Activated T-helper 17 cell treated with anti-CD3 and anti-CD28 coated beads, Interleukin-2, amount 50 U/mL, for 72 hours (primary cell): ENCODE data around the gene SLC2A1. TPM values are rescaled to one million over a fixed set of nuclear protein-coding genes. Genes with fewer than 3 reads are reported as not detected.
"Not testable (repeated sequence)": the region's sequence is repeated elsewhere in the genome, so short reads cannot be mapped to it uniquely, and the experiment has no call there.

Experiments used
- ATAC-seq: fragments of 150-1000 bp; cut with Tn5 transposase; replicated peaks from 2 replicates; pipeline ENCODE4 v1.10.0; 2021; ENCODE audit warnings: mild to moderate bottlenecking, moderate library complexity
- H3K27ac Mint-ChIP-seq: one replicate; pipeline ENCODE4 v1.8.0; 2022; ENCODE audit warnings: mixed read lengths
- H3K27me3 Mint-ChIP-seq: one replicate; pipeline ENCODE4 v1.8.0; 2022; ENCODE audit warnings: mixed read lengths
- H3K36me3 Mint-ChIP-seq: one replicate; pipeline ENCODE4 v1.8.0; 2022; ENCODE audit warnings: low read depth, mild to moderate bottlenecking, mixed read lengths
- H3K4me1 Mint-ChIP-seq: one replicate; pipeline ENCODE4 v1.8.0; 2022; ENCODE audit warnings: mixed read lengths
- H3K4me3 Mint-ChIP-seq: one replicate; pipeline ENCODE4 v1.8.0; 2022; ENCODE audit warnings: mild to moderate bottlenecking, mixed read lengths
- H3K9me3 Mint-ChIP-seq: one replicate; pipeline ENCODE4 v1.8.0; 2022; ENCODE audit warnings: mixed read lengths
- total RNA-seq, 2 donors: library from RNA; stranded (reverse); gene quantifications; one replicate each; pipeline ENCODE4 v1.2.3, GENCODE V29; 2022

The SLC2A1 gene
- total RNA-seq, 2 donors from 2014 or later = 217 to 280 TPM

DNA sequence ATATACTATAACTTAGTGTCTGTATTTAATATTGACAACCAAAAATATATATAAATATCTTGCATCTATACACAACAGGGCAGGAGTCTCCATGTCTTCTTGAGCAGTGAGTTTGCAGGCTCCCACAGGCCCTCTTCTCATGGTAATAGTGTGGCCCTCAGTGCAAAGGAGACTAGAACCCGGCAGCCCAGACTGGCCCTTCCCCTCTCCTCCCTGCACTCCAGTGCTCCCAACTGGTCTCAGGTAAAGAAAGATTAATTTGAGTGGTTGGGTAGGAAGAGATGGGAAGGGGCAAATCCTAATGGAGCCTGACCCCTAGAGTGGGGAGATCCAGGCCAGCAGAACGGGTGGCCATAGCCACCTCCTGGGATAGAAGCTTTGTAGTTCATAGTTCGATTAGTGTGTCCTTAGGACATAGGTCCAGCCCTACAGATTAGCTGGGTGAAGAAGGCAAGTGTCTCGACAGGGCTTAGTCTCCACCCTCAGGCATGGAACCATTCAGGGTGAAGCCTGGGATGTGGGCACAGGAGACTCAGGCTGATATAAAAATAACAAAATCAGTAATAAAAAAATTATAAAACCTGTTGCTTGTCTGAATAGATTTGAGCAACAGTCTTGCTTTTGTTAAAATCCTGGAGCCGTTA, 32.3 kb downstream of the SLC2A1 start:
- Mint-ChIP-seq H3K4me3 (peak overlapping the region; percentile 83), H3K4me1 (peaks cover 30% of the 10 kb centered on the region), H3K9me3 (no peaks in the 10 kb centered on the region), H3K36me3 (peaks cover 83% of the 10 kb centered on the region), H3K27me3 (no peaks in the 10 kb centered on the region), H3K27ac (peak overlapping the region; percentile 91)
- ATAC-seq = no peak

GRCh38 chr1:42924851-42925760, 33.6 kb downstream of the SLC2A1 start:
- Mint-ChIP-seq H3K27ac (peak overlapping the region; percentile 91), H3K36me3 (peaks cover 70% of the 10 kb centered on the region), H3K4me1 (peaks cover 25% of the 10 kb centered on the region), H3K27me3 (no peaks in the 10 kb centered on the region), H3K9me3 (no peaks in the 10 kb centered on the region), H3K4me3 (peak overlapping the region; percentile 83)
- ATAC-seq = peak; percentile 10

DNA sequence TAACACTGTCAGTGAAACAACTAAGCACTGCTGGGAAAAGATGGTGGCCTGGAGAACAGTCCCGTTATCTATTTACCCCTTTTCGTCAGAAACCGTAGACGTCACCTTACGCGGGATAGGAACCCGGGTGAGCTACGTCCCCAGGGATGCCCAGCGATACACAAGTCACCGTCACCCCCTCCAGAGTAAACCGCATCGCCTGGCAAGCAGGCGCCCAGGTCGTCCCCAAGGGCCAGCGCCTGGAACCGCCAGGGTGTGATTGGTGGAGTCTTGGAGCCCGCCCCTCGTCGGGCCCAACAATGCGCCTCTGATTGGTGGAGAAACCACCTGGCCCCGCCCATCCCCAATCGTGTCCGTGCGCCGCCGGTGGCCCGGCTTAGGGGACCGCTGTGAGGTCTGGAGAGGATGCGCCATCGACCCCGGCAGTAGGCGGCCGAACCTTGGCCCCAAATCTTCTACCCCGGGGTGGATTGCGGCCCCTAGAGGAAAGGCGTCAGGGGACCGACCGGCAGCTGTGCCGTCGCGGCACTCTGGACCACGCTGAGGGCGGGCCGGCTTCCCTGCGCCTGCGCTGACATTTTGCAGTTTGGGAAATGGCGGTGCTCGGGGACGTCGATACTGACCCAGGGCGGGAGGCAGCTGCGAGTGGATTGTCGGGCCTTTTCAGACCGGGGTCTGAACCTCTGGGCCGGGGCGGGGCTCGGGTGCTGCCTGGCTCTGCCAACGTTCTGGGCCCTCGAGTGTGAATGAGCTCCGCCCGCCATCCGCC, 34.4 kb downstream of the SLC2A1 start:
- no peaks in the 10 kb centered on the region for H3K27me3 Mint-ChIP-seq
- H3K27ac Mint-ChIP-seq = peak overlapping the region; percentile 91
- peaks cover 62% of the 10 kb centered on the region for H3K36me3 Mint-ChIP-seq
- peak; percentile 86 for ATAC-seq
- peak overlapping the region; percentile 83 for H3K4me3 Mint-ChIP-seq
- no peaks in the 10 kb centered on the region for H3K9me3 Mint-ChIP-seq
- H3K4me1 Mint-ChIP-seq = peaks cover 25% of the 10 kb centered on the region

GRCh38 chr1:42923367-42924081, 35.1 kb downstream of the SLC2A1 start:
- Mint-ChIP-seq H3K36me3 (peaks cover 54% of the 10 kb centered on the region), H3K27me3 (no peaks in the 10 kb centered on the region), H3K4me1 (peaks cover 25% of the 10 kb centered on the region), H3K27ac (peak overlapping the region; percentile 91), H3K4me3 (peak overlapping the region; percentile 83), H3K9me3 (no peaks in the 10 kb centered on the region)
- ATAC-seq = no peak

DNA sequence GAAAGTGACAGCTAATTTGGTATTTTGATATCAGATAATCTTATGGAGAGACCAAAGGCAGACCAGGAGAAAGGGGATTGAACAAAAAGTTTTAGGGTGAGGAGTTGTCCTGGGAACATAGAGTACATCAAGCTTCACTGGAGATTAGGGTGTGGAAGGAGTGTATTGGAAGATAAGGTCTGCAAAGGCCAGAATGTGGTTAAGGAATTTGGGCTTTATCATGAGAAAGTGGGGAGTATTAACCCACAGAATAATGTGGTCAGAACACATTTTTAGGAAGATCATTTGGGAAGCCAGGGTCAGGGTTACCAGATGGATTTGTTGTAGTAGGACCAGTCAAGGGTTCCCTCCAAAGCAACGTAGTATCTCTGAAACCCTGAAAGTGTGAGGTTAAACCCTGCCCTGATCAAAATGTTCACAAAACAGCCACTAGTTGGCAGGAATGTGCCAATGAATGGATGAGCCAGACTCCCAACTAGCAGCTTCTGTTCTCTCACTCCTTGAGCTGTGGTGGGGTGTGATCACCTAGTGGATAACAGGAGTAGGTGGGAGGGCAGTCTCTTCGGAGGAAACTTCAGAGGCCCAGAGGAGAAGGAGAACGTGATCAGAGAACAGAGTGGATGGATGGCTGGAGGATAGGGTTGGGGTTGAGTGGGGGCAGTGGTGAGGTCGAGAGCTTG, 35.8 kb downstream of the SLC2A1 start:
- H3K4me1 Mint-ChIP-seq = peaks cover 25% of the 10 kb centered on the region
- H3K36me3 Mint-ChIP-seq = peaks cover 47% of the 10 kb centered on the region
- peak; percentile 50 for ATAC-seq
- no peaks in the 10 kb centered on the region for H3K27me3 Mint-ChIP-seq
- peak overlapping the region; percentile 83 for H3K4me3 Mint-ChIP-seq
- no peaks in the 10 kb centered on the region for H3K9me3 Mint-ChIP-seq
- peak overlapping the region; percentile 91 for H3K27ac Mint-ChIP-seq

- no peaks in the 10 kb centered on the region for H3K9me3 Mint-ChIP-seq
- no peak overlapping the region for H3K4me3 Mint-ChIP-seq
- peaks cover 37% of the 10 kb centered on the region for H3K36me3 Mint-ChIP-seq
- peaks cover 20% of the 10 kb centered on the region for H3K4me1 Mint-ChIP-seq
- no peak for ATAC-seq
- no peaks in the 10 kb centered on the region for H3K27me3 Mint-ChIP-seq
- H3K27ac Mint-ChIP-seq = peak overlapping the region; percentile 91
These were observed 36.9 kb downstream of the SLC2A1 start for GRCh38 chr1:42921769-42922168.

- peaks cover 16% of the 10 kb centered on the region for H3K36me3 Mint-ChIP-seq
- H3K27me3 Mint-ChIP-seq, H3K27ac Mint-ChIP-seq, H3K4me3 Mint-ChIP-seq, H3K9me3 Mint-ChIP-seq, ATAC-seq: not testable (repeated sequence)
- H3K4me1 Mint-ChIP-seq = peaks cover 12% of the 10 kb centered on the region
These were observed 39.0 kb downstream of the SLC2A1 start for GRCh38 chr1:42919651-42920050.

- no peaks in the 10 kb centered on the region for H3K9me3 Mint-ChIP-seq
- H3K36me3 Mint-ChIP-seq = no peaks in the 10 kb centered on the region
- no peak overlapping the region for H3K4me3 Mint-ChIP-seq
- no peak for ATAC-seq
- peaks cover 8% of the 10 kb centered on the region for H3K4me1 Mint-ChIP-seq
- peaks cover 7% of the 10 kb centered on the region for H3K27me3 Mint-ChIP-seq
- no peak overlapping the region for H3K27ac Mint-ChIP-seq
These were observed 41.5 kb downstream of the SLC2A1 start for GRCh38 chr1:42917241-42917495.

GRCh38 chr1:42915456-42915855, 43.2 kb downstream of the SLC2A1 start:
- Mint-ChIP-seq H3K27ac (no peak overlapping the region), H3K36me3 (no peaks in the 10 kb centered on the region), H3K9me3 (no peaks in the 10 kb centered on the region), H3K4me1 (peaks cover 8% of the 10 kb centered on the region), H3K27me3 (peaks cover 7% of the 10 kb centered on the region), H3K4me3 (no peak overlapping the region)
- no peak for ATAC-seq

GRCh38 chr1:42914092-42914627, 44.5 kb downstream of the SLC2A1 start:
- H3K27ac Mint-ChIP-seq = peak overlapping the region; percentile 69
- ATAC-seq = no peak
- H3K36me3 Mint-ChIP-seq = no peaks in the 10 kb centered on the region
- peak overlapping the region; percentile 38 for H3K4me3 Mint-ChIP-seq
- peaks cover 7% of the 10 kb centered on the region for H3K27me3 Mint-ChIP-seq
- H3K4me1 Mint-ChIP-seq = peaks cover 8% of the 10 kb centered on the region
- no peaks in the 10 kb centered on the region for H3K9me3 Mint-ChIP-seq

- peak; percentile 86 for ATAC-seq
These were observed 45.1 kb downstream of the SLC2A1 start for GRCh38 chr1:42913426-42914091.

GRCh38 chr1:42910985-42911384, 47.7 kb downstream of the SLC2A1 start:
- Mint-ChIP-seq H3K4me1 (peaks cover 8% of the 10 kb centered on the region), H3K27me3 (peaks cover 7% of the 10 kb centered on the region), H3K4me3 (no peak overlapping the region), H3K27ac (no peak overlapping the region), H3K36me3 (no peaks in the 10 kb centered on the region), H3K9me3 (no peaks in the 10 kb centered on the region)
- no peak for ATAC-seq

More at GRCh38 chr1:42913426-42914091, 45.1 kb downstream of the SLC2A1 start:
- Mint-ChIP-seq H3K27ac (peak overlapping the region; percentile 69), H3K27me3 (peaks cover 7% of the 10 kb centered on the region), H3K4me1 (peaks cover 8% of the 10 kb centered on the region), H3K36me3 (no peaks in the 10 kb centered on the region), H3K9me3 (no peaks in the 10 kb centered on the region), H3K4me3 (peak overlapping the region; percentile 38)

- Mint-ChIP-seq H3K36me3 (no peaks in the 10 kb centered on the region), H3K4me1 (no peaks in the 10 kb centered on the region), H3K27ac (no peak overlapping the region), H3K27me3 (no peaks in the 10 kb centered on the region), H3K9me3 (no peaks in the 10 kb centered on the region), H3K4me3 (no peak overlapping the region)
- ATAC-seq = no peak
These were observed 50.6 kb downstream of the SLC2A1 start for GRCh38 chr1:42908046-42908445.
